ENCODE measurements around the gene HECA. TPM values are rescaled to one million over a fixed set of nuclear protein-coding genes. Genes with fewer than 3 reads are reported as not detected.

Gene HECA
- total and polyA plus RNA-seq, 2 of the 8 experiments (the other 6 are each of a cell fraction or from before 2014, with no cell fraction given): 2.4 to 9.2 TPM

DNA sequence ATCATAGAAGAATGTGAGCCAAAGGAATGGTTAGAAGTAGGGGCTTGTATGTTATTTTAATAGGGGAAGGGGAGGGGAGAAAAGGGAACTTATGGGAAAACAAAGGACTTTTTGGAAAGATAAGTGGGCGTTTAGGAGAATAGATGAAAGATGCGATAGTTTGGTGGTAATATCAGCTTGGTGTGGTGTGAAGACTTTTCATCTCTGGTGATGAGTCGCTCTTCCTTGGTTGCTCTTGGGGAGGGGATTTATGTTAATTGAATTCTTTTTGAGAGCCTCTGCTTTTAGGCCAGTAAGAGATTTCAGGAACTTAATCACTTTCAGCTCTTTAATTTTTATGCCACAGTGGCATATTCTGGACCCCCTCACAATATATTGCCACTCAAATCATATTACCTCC is 10.8 kb downstream of the HECA start:
- Histone ChIP-seq H3K23me2 (ENCODE audit: low read depth, low read length) (no peaks in the 10 kb centered on the region), H3K79me1 (ENCODE audit: low read depth, low read length) (0 out of 2 replicates have a peak, but pooled peaks cover 2% of the 10 kb centered on the region), H2BK120ac (replicated peaks; ENCODE audit: low read depth, low read length) (no peak overlapping the region), H4K5ac (ENCODE audit: insufficient read length, low read depth, low read length) (no peak overlapping the region), H3K4me1 (replicated peaks in 1 of 4; ENCODE audit: control insufficient read depth in 3 of 4, insufficient read depth in 4 of 4, low read length in 3 of 4) (peaks cover 0 to 4% (median 2%) of the 10 kb centered on the region in 4 experiments; a peak in 2 of 7 replicates), H2AK5ac (ENCODE audit: low read depth, low read length) (no peak overlapping the region), H2BK5ac (ENCODE audit: low read depth, low read length) (no peak overlapping the region), H3K9ac (replicated peaks in 1 of 4; ENCODE audit: extremely low read depth in 1 of 4, low read depth in 3 of 4, low read length in 3 of 4) (no peak overlapping the region), H2BK15ac (ENCODE audit: low read length) (no peak overlapping the region), H3K18ac (ENCODE audit: extremely low read depth, low read length) (no peak overlapping the region), H4K20me1 (replicated peaks in 1 of 2; ENCODE audit: control insufficient read depth in 1 of 2, insufficient read depth in 2 of 2, low read length in 2 of 2) (no peaks in the 10 kb centered on the region), H3K56ac (replicated peaks; ENCODE audit: insufficient read length, low read depth, low read length) (no peak overlapping the region), H3K79me2 (ENCODE audit: control insufficient read depth in 1 of 2, insufficient read depth in 2 of 2, low read length in 2 of 2) (peaks cover 0 to 26% of the 10 kb centered on the region in 2 experiments; a peak in 2 of 4 replicates), H3K4ac (replicated peaks; ENCODE audit: insufficient read length, low read depth, low read length) (no peak overlapping the region), H3K36me3 (ENCODE audit: control insufficient read depth in 2 of 4, insufficient read depth in 4 of 4, low read length in 3 of 4) (no peaks in the 10 kb centered on the region), H2AFZ (ENCODE audit: low read length) (no peak overlapping the region), H2BK12ac (ENCODE audit: low read depth, low read length) (no peak overlapping the region), H3K27ac (ENCODE audit: low read depth, low read length) (no peak overlapping the region), H3K9me3 (ENCODE audit: insufficient read depth in 2 of 2, low read depth in 1 of 2, low read length in 1 of 2) (no peaks in the 10 kb centered on the region), H3K4me3 (ENCODE audit: extremely low read depth in 1 of 4, insufficient read depth in 2 of 4, low read depth in 3 of 4, low read length in 4 of 4) (no peak overlapping the region), H3K14ac (ENCODE audit: insufficient read length) (no peak overlapping the region), H3K4me2 (ENCODE audit: insufficient read depth in 1 of 2, low read depth in 2 of 2, low read length in 2 of 2) (no peak overlapping the region), H2BK20ac (ENCODE audit: low read length) (no peak overlapping the region), H3K27me3 (replicated peaks in 1 of 4; ENCODE audit: control insufficient read depth in 3 of 4, extremely low read depth in 1 of 4, insufficient read depth in 3 of 4, low read length in 3 of 4) (no peaks in the 10 kb centered on the region), H4K8ac (ENCODE audit: extremely low read depth, insufficient read depth, low read length) (no peak overlapping the region), H3K23ac (ENCODE audit: insufficient read length) (no peak overlapping the region), H4K91ac (replicated peaks; ENCODE audit: insufficient read length, low read length) (no peak overlapping the region)
- DNase-seq (ENCODE audit: low read depth in 1 of 2, low spot score in 2 of 2) (no peak), FAIRE-seq (no peak)
- WGBS, 2 experiments (ENCODE audit: extremely low coverage in 1 of 2, insufficient coverage in 1 of 2, insufficient read length in 1 of 2, insufficient replicate concordance in 2 of 2, low coverage in 1 of 2, low lambda C conversion rate in 2 of 2, missing lambda C conversion rate in 1 of 2): 68 to 100% methylated on average over 2 to 3 of the region's 3 CpGs
- ChIA-PET CTCF (ENCODE audit: partially characterized antibody) (interaction anchor here (0.7 to 1.4 kb wide), 3 partner anchors 9 to 333 kb away, joined by 3 to 5 read pairs (median 3); no protein-coding TSS in a partner anchor), POLR2A (ENCODE audit: partially characterized antibody) (no interaction called here)
- TF ChIP-seq RAD21 (IDR thresholded peaks at IDR 0.05 in 1 of 2, conservative IDR thresholded peaks at IDR 0.05 in 1 of 2; ENCODE audit: low read depth in 2 of 2, low read length in 2 of 2) (no peak), TAF7 (optimal IDR thresholded peaks at IDR 0.05; ENCODE audit: borderline replicate concordance, low read depth, low read length) (no peak)
